ENCODE results near the gene MAD1L1. TPM values are rescaled to one million over a fixed set of nuclear protein-coding genes. Genes with fewer than 3 reads are reported as not detected.

MAD1L1 gene
- total and polyA plus RNA-seq, 8 donors = 12.8 to 469 (median 27.3) TPM

- Histone ChIP-seq H3K4me3 (no peak overlapping the region), H3K36me3 (peaks cover 5 to 70% (median 59%) of the 10 kb centered on the region in 4 donors), H3K9me3 (no peaks in the 10 kb centered on the region), H3K4me1 (no peaks in the 10 kb centered on the region), H3K27me3 (no peaks in the 10 kb centered on the region), H3K27ac (no peak overlapping the region)
- TF ChIP-seq EP300 (IDR thresholded peaks at IDR 0.05) (no peak), POLR2A (IDR thresholded peaks at IDR 0.05) (no peak), POLR2AphosphoS5 (IDR thresholded peaks at IDR 0.05) (no peak)
- TF ChIP-seq, protein P1, sequence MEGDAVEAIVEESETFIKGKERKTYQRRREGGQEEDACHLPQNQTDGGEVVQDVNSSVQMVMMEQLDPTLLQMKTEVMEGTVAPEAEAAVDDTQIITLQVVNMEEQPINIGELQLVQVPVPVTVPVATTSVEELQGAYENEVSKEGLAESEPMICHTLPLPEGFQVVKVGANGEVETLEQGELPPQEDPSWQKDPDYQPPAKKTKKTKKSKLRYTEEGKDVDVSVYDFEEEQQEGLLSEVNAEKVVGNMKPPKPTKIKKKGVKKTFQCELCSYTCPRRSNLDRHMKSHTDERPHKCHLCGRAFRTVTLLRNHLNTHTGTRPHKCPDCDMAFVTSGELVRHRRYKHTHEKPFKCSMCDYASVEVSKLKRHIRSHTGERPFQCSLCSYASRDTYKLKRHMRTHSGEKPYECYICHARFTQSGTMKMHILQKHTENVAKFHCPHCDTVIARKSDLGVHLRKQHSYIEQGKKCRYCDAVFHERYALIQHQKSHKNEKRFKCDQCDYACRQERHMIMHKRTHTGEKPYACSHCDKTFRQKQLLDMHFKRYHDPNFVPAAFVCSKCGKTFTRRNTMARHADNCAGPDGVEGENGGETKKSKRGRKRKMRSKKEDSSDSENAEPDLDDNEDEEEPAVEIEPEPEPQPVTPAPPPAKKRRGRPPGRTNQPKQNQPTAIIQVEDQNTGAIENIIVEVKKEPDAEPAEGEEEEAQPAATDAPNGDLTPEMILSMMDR (IDR thresholded peaks at IDR 0.05) = no peak
- DNase-seq = no peak
- 93 to 97% (median 95%) methylated on average over 42 of the region's 42 CpGs for WGBS, 5 donors
- intact Hi-C loops (cut with DNase I; ENCODE audit: low total_unique reads) = no loop called here
Observed at GRCh38 chr7:2145835-2146580, 86.7 kb downstream of the MAD1L1 start.

DNA sequence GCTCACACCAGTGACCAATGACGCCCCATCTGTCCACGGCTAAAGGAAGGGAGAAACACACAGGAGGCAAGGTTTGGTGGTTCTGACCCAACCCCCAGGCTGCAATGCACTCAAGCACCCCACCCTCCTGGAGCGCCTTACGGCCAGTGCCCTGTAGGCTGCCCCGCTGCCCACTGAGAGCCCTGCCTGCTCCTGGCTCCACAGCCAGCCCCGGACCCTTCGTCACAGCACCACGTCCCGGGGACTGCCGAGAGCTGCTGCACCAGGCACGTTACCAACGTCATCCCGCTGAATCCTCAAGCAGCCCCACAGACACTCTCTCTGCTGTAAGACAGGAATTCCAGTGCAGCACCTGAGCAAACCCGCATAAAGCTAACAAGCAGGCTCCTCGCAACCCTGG lies 87.8 kb downstream of the MAD1L1 start:
- no peaks in the 10 kb centered on the region for H3K9me3 ChIP-seq
- H3K27me3 ChIP-seq = no peaks in the 10 kb centered on the region
- no peak overlapping the region for H3K27ac ChIP-seq
- H3K4me1 ChIP-seq = no peaks in the 10 kb centered on the region
- 97 to 100% (median 98%) methylated on average over 7 to 15 of the region's 15 CpGs for WGBS, 5 donors
- intact Hi-C loops (cut with DNase I; ENCODE audit: low total_unique reads) = no loop called here
- TF ChIP-seq EP300 (IDR thresholded peaks at IDR 0.05) (no peak), POLR2A (IDR thresholded peaks at IDR 0.05) (no peak), POLR2AphosphoS5 (IDR thresholded peaks at IDR 0.05) (no peak)
- TF ChIP-seq, protein P1 (IDR thresholded peaks at IDR 0.05) = no peak
- DNase-seq = no peak
- no peak overlapping the region for H3K4me3 ChIP-seq
- H3K36me3 ChIP-seq = peaks cover 5 to 70% (median 59%) of the 10 kb centered on the region in 4 donors

DNA sequence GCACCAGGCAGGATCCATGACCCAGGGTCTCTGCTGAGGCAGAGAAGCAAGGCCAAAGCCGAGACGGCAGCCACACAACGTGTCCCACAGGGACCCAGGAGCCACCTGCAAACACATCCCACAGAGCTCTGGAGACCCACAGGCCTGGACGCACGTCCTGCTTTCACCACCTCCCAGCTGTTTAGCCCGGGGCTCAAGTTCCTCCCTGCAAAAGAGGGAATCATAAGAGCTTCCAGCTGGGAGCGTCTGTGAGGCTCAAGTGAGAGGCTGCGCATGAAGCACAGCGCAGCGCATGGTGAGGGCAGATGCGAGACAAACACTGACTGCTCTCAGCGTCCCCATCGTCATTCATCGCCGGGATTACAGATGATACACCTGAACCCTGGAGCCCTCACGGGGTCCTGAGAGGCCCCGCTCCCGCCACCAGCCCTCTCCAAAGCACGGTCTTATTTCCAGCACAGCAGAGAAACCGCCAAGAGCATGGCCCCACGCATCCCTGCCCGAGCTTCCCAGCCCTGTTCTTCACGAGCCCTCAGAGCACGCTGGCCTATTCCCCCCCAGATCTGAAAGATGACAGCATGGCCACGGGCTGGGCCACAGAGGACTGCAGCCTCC lies 88.7 kb downstream of the MAD1L1 start:
- peaks cover 5 to 69% (median 58%) of the 10 kb centered on the region in 4 donors for H3K36me3 ChIP-seq
- H3K27me3 ChIP-seq = no peaks in the 10 kb centered on the region
- intact Hi-C loops (cut with DNase I; ENCODE audit: low total_unique reads) = no loop called here
- no peak overlapping the region for H3K4me3 ChIP-seq
- no peak for DNase-seq
- no peak overlapping the region for H3K27ac ChIP-seq
- 93 to 95% (median 95%) methylated on average over 24 to 25 of the region's 25 CpGs for whole genome bisulfite sequencing, 5 donors
- no peaks in the 10 kb centered on the region for H3K4me1 ChIP-seq
- TF ChIP-seq POLR2AphosphoS5 (IDR thresholded peaks at IDR 0.05) (no peak), POLR2A (IDR thresholded peaks at IDR 0.05) (no peak), EP300 (IDR thresholded peaks at IDR 0.05) (no peak)
- TF ChIP-seq, protein P1 (IDR thresholded peaks at IDR 0.05) = no peak
- H3K9me3 ChIP-seq = no peaks in the 10 kb centered on the region

DNA sequence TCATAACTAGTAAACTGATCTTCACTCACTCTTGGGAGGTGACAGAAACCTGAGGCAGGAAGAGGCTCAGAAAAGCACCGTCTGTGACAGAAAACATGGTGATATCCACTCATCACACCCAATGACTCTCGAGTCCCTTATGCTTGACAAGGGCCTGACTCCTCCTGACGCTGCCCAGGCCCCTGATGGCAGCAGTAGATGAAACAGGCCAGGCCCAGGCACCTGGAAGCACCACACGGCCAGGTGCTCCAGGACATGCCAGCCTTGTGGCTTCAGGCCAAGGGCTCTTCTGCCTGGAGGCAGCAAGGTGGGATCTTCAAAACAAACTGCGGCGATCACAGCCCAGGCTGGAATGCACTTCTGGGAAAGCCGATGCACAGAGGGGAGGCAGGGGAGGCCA lies 89.3 kb downstream of the MAD1L1 start:
- H3K27ac ChIP-seq = no peak overlapping the region
- TF ChIP-seq, protein P1 (IDR thresholded peaks at IDR 0.05) = no peak
- TF ChIP-seq POLR2AphosphoS5 (IDR thresholded peaks at IDR 0.05) = no peak
- no peak for TF ChIP-seq POLR2A (IDR thresholded peaks at IDR 0.05)
- no peak for TF ChIP-seq EP300 (IDR thresholded peaks at IDR 0.05)
- intact Hi-C loops (cut with DNase I; ENCODE audit: low total_unique reads) = no loop called here
- H3K4me1 ChIP-seq = no peaks in the 10 kb centered on the region
- H3K4me3 ChIP-seq = no peak overlapping the region
- no peaks in the 10 kb centered on the region for H3K27me3 ChIP-seq
- no peaks in the 10 kb centered on the region for H3K9me3 ChIP-seq
- no peak for DNase-seq
- peaks cover 5 to 63% (median 55%) of the 10 kb centered on the region in 4 donors for H3K36me3 ChIP-seq
- WGBS, 5 donors = 84 to 95% (median 92%) methylated on average over 4 to 7 of the region's 7 CpGs
